T-helper 2 cell (primary cell): ENCODE results near the gene ADK.
"Not testable (repeated sequence)": the region's sequence is repeated elsewhere in the genome, so short reads cannot be mapped to it uniquely, and the experiment has no call there.

Experiments
- DNase-seq, 5 experiments: peaks; one replicate each; pipeline versions ENCODE4 v3.0.0 to v3.0.0-alpha.2; 2012 to 2022

ADK gene

DNA sequence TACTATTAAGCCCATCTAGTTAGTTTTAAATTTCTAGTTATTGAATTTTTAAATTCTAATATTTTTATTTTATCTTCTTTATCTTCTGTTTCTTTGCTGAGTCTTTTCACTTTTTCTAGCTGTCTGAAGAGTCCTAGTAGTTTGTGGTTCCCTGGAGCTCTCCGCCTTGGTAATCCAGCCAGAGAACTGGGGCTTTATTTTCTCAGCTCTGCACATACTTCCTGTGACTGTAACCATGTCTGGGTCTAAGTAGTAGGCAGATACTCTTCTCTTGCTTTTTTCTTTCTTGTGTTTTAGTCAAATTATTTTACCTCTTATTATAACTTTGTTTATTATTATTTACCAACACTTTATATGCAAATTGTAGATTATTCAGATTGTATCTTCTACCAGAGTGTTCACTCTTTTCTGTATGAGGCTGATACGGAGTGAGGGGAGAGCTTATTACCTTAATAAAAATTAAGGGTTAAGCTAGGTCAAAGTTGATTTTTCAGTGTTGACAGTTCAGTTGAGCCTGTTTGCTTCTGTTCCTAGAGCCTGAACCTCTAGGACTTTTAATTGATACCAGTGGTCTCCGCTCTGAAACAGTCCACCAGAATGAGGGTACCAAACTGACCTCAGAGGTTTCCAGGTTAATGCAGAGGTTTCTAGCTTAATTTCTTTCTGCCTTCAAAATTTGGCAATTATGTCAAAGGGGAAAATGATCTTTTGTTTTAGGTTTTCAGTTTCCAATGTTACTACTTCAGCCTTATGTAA is 155.4 kb downstream of the ADK start:
- no peak for DNase-seq

DNA sequence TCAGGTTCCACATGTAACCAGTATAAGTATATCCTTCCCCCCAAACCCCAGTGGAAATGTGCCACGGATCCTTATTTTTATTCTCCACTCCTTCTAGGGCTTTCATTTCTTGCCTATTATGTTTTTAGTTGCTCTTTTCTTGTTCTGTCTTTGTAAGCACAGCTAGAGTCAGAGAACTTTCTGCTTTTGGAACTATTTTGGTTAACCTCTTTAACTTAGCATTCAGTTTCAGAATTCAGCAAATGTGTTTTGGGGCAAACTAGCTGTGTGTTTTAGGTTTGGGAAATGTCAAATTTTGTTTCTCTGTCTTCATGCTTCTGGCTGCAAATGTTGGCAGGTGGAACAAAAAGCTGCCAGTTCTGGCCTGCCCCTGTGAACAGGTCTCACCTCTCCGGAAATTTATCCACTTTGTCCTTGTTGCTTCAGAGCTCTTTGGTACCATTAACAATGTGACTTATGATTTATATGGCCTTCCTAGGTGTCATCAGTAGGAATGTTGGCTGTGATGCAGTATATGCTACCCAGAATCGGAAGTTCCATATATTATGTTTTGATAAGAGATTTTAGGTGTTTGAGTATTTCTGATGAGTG is 156.1 kb downstream of the ADK start:
- DNase-seq: no peak

DNA sequence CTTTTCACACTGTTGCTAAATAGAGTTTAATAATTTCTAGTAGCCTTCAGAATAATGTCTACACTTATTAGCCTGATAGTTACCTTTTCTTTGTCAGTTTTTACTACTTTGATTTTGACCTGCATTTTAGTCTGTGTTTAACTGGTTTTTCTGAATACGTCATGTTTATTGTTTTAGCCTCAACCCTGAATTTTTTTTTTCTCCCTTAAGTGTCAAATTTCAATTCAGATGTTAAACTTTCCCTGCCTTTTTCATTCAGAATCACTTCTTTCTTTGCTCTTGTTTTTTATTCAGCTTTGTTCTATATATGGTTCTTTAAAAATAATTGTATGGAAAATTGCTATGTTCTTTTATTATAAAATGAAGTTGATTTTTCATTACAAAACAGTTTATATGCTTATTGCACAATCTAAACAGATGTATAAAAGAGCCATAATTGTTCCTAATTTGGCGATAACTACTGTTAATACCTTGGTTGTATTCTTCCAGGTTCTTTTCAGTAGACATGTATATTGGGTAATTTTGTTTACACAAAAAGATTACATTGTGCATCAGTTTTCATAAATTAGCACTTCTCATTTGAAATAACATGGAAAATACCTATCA is 159.7 kb downstream of the ADK start:
- no peak for DNase-seq

DNA sequence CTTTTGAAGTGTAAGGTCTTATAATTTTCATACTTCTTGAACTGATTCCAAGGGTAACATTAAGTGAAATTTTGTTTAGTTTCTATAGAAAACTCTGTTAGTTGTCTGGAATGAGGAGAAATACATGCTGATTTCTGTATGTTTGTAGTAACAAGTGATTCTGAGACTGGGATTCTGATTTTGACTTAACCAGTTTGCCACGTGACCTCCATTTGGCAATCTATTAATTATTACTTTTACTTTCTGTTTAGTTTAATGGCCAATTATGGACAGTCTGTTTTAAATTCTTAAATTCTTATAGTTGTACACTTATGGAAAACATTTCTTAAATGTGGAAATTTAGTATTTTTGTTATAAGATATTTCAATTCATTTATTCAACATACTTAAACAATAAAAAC is 163.1 kb downstream of the ADK start:
- DNase-seq: no peak

DNA sequence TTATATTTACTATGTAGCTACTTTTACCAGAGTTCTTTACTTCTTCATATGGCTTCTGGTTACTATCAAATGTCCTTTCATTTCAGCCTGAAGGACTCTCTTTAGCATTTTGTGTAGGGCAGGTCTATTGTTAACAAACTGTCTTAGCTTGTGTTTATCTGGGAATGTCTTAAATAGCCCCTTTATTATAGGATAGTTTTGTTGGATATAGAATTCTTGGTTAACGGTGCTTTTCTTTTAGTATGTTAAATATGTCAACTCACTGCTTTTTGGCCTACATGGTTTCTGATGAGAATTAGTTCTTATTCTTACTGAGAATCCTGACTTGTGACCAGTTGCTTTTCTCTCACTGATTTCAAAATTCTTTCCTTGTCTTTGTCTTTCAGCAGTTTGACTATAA is 169.0 kb downstream of the ADK start:
- no peak for DNase-seq

DNA sequence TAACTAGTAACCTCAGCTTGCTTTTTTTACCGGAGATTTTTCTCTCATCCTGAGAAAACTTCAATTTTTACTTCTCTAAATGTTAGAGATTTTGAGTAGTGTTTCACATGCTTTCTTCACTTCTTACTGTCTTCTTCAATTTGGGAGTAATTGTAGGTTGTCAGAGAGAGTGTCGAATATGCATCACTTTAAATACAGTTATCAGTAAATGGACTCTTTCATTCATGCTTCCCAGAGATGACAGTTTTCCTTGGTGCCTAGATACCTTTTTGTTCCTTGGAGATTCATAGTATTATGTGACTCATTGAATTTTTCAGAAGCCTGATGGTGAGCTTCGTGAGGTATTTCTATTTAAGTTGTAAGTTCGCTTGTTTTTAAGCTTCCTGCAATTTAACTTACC is 169.7 kb downstream of the ADK start:
- no peak for DNase-seq

DNA sequence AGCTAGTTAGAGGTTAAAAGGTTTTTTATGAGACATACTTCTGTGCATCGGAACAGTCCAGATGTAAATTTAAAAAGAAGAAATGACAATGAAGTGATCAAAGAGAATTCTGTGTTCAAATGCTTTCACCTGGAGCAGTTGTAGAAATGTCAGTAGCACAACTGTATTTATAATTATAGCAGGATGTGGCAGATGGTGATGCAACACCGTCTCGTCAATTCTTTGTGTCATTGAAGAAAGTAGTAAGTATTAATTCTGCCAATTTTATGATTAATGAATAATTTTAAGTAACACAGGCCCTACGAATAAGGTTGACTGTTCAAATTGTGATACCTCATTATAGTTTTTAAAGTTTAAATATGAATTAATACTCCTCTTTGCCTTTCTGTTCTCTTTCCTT is 171.1 kb downstream of the ADK start:
- DNase-seq: no peak

DNA sequence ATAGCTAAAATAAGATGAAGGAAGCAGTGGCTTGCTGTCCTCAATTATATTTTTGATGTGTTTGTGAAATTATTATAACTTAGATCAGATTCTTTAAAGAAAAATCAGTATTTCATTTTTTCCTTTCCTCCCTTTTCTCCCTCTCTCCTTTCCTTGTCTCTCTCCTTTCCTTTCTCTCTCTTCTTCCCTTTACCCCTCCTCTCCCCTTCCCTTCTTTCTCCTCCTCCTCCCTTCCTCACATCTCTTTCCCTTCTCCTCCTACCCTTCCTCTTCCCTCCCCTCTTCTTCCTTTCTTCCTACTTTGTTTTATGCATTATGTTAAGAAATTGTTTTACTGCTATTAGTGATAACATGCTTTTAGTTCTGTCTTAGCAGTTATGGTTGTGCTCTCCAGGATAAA is 171.5 kb downstream of the ADK start:
- DNase-seq: no peak

DNA sequence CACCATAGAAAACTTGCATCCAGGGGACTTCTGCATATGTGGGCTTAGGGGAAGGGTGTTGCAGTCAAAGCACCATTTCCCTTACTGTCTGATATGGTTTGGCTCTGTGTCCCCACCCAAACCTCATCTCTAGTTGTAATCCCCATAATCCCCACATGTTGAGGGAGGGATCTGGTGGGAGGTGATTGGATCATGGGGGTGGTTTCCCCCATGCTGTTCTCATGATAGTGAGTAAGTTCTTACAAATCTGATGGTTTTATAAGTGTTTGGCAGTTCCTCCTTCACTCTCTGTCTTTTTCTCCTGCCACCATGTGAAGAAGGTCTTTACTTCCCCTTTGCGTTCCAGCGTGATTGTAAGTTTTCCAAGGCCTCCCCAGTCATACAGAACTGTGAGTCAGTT is 177.4 kb downstream of the ADK start:
- DNase-seq: no peak

DNA sequence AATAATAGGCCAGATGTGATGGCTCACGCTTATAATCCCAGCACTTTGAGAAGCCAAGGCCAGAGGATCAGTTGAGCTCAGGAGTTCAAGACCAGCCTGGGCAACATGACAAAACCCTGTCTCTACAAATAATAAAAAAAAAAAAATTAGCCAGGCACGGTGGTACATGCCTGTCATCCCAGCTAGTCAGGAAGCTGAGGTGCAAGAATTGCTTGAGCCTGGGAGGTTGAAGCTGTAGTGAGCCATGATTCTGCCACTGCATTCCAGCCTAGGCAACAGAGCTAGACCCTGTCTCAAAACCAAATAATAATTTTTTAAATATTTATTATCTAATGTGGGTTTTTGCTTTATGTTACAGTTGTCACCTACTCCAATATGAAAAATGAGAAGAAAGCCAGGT is 178.9 kb downstream of the ADK start:
- DNase-seq: no peak

DNA sequence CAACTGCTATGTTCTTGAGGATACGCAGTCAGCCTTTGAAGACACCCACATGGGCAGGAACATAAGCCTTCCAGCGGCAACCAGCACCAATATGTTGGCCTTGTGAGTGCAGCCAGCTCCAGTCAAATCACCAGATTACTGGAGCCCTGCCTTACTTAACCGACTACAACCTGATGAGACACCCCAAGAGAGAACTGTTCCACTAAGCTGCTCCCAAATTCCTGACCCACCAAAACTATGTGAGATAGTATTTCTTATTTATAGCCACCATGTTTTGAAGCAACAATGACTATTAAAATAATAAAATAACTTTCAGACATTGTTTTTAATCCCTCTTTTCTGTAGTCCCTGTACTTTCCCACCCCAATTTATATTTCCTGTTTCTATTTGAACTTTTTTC is 179.6 kb downstream of the ADK start:
- no peak for DNase-seq

DNA sequence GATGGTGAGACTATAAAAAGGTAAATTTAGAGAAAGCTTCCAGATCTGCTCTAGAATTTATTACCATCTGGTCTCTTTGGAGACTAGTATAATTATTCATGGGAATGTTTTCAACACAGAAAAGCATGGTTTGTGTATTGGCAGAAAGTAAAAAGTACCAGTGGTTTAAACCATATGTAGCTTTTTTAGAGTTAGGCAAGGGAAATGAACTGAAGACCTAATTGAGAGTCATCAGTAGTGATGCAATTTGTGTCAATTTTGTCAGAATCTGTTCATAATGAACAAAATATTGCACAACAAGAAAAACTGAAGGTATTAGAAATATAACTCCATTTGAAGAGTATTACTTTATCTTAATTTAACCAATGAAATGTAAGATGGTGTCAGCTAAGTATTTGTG is 181.4 kb downstream of the ADK start:
- DNase-seq: no peak

DNA sequence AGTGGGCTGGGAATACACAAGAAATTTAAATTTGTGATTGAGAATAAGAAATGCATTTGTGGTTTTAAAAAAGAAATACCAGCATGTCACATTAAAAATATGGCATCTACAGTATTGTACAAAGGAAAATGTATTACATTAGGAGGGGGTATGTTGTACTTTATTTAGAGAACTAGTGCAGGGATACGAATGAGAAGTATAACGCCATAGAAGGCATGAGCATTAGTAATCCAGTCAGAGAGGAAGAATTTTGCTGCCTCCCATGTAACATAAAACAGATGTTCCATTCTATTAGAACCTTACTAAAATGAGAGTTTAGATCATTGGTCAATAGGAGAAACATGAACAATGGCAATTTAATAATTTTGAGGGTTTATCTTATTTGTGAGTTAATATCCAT is 182.2 kb downstream of the ADK start:
- DNase-seq: no peak

DNA sequence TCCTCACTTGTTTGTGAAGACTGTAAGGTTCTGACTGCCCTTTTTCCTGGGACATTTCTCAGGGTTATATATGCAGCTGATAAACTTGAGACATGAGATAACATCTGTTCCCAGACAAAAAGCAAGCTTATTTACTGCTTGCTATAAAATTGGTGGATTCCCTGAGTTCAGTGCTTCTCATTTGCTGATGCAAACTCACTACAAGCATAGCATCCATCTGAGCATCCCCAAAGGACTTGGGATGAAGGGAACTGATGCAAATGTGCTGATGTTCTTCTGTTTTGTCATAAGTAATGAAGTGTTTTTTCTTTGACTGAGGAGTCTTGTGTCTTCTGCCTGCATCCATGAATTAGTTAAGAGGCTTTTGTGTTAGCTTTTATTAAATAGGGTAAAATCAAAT is 183.2 kb downstream of the ADK start:
- DNase-seq: no peak

DNA sequence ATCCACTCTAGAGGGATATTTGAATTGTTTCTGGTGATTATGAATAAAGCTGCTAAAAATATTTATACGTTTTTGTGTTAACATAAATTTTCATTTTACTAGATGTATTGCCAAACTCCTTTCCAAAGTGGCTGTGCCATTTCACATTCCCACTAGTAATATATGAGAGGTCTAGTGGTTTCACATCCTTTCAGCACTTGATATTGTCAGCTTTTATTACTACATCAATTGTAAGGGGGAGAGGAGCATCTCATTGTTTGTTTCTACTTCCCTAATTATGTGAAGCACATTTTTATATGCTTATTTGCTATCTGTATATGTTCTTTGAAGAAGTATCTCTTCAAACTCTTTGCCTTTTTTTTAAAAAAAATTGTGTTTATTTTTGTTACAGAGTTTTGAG is 184.5 kb downstream of the ADK start:
- DNase-seq: no peak

DNA sequence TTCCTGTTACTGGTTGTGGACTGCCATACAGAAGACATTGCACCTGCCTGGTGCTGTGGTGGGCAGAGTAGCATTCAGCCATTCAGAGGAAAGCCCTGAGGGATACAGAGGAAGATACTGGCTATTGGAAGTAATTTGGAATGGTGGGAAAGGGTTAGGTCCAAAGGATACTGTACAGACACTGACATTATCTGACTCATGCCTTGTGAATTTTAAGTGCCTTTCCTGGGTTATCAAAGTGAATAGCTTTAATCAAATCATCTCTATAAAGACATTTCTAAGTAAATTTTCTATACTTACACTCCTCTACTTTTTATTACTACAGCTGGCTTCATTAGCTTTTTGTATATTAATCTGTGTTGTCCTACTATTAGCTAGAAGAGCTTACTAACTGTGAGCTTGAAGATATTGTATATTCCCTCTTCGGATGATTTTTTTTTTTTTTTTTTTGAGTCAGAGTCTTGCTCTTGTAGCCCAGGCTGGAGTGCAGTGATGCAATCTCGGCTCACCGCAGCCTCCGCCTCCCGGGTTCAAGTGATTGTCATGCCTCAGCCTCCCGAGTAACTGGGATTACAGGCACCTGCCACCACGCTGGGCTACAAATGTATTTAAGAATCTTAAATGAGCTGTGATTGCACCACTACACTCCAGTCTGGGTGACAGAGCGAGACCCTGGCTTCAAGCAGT is 186.5 kb downstream of the ADK start:
- no peak for DNase-seq

DNA sequence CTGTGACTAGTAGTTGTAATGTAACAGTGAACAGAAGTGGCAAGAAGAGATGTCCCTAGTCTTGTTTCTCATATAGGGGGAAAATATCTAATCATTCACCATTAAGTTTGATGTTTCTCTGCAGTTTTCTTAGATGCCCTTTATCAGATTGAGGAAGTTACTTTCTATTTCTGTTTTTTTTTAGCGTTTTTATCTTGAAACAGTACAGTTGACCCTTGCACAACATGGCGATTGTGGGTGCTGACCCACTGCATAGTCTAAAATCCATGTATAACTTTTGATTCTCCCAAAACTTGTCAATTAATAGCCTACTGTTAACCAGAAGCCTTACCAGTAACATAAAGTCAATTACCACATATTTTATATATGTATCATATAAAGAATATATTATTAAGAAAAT is 192.0 kb downstream of the ADK start:
- DNase-seq: no peak

DNA sequence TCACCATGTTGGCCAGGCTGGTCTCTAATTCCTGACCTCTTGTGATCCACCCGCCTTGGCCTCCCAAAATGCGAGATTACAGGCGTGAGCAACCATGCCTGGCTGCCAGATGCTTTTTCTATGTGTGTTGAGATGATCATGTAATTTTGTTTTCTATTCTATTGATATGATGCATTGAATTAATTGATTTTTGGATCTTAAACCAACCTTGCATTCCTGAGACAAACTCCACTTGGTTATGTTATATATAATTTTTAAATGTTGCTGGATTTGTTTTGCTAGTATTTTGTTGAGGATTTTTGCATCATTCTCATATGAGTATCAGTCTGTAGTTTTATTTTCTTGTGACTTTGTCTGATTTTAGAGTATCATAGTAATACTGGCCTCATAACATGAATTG is 192.8 kb downstream of the ADK start:
- DNase-seq: no peak

DNA sequence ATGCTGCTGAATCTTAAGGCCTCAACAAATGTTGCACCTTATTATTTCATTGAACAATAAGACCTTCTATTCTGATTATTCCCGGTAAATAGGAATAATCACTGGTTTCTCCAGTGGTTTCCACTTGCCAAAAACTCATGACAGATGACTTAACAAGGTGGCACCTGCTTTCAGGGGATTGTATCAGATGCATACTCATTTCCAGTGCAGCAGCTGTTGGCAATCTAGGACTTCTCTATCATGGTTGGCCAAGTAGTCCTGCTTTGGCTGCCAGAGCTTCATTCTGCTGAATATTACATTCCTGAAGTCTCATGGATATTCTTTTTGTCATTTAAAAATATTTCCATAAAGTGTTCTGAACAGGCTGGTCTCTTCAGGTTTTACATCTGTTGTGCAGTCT is 193.3 kb downstream of the ADK start:
- no peak for DNase-seq

DNA sequence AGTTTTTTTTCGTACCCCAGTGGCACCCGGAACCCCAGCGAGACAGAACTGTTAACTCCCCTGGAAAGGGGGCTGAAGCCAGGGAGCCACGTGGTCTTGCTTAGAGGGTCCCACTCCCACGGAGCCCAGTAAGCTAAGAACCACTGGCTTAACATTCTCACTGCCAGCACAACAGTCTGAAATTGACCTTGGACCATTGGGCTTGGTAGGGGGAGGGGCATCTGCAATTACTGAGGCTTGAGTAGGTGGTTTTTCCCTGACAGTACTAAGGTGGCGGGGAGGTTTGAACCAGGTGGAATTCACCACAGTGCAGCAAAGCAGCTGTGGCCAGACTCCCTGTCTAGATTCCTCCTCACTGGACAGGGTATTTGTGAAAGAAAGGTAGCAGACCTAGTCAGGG is 196.5 kb downstream of the ADK start:
- DNase-seq: no peak

DNA sequence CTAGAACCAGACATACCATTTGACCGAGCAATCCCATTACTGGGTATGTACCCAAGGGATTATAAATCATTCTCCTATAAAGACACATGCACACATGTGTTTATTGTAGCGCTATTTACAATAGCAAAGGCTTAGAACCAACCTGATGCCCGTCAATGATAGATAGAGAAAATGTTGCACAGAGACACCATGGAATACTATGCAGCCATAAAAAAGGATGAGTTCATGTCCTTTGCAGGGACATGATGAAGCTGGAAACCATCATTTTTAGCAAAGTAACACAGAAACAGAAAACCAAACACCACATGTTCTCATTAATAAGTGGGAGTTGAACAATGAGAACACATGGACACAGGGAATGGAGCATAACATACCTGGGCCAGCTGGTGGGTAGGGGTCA is 202.0 kb downstream of the ADK start:
- DNase-seq: not testable (repeated sequence)

DNA sequence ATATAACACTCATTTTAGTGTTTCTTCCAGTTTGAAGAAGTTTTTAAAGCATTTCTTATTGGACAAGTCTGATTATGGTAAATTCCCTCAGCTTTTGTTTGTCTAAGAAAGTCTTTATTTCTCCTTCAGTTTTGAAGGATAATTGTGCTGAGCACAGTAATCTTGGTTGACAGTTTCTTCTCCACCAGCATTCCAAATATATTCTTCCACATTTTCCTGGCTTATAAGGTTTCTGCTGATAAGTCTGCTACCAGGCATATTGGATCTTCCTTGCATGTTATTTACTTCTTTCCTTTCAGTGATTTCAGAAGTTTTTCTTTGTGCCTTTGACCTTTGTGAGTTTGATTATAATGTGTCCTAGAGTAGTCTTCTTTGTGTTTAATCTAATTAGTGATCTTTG is 210.7 kb downstream of the ADK start:
- no peak for DNase-seq

DNA sequence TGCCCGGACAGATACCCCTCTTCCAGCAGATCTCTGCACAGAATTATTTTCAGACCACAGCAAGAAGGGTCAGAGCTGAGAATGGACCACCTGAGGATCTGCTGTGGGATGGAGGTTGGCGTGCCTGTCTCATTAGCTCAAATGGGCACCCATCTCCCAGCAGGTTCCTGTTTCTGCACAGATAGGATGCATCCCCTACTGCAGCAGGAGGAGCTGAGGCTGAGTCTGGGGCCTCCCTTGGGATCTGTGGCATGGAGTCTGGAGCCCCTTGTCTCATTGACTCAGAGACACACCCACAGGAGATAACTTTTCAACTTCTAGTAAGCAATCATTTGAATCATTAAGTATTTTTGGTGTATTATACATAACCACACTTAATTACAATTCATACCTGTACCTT is 212.7 kb downstream of the ADK start:
- DNase-seq: no peak

DNA sequence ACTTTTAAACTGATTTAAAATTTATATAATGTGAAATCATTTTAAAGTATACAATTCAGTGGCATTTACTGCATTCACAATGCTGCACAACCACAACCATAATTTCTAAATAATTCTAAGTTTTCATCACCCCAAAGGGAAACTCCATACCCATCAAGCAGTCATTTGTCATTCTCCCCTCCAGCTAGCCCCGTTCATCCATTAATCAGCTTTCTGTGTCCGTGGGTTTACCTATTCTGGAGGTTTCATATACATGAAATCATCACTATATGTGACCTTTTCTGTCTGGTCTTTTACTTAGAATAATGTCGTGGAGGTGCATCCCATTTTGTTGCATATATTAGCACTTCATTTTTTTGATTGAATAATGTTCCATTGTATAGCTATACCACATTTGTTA is 214.1 kb downstream of the ADK start:
- no peak for DNase-seq
